Activated gamma-delta T cell treated with anti-CD3 and anti-CD28 coated beads, Interleukin-2, amount 50 U/mL, for 16 hours (primary cell): ENCODE results near the gene RHOV.

Experiments
- DNase-seq: peaks from one replicate; pipeline ENCODE4 v3.0.0-alpha.2; 2020; ENCODE audit warnings: low read depth

RHOV gene

DNA sequence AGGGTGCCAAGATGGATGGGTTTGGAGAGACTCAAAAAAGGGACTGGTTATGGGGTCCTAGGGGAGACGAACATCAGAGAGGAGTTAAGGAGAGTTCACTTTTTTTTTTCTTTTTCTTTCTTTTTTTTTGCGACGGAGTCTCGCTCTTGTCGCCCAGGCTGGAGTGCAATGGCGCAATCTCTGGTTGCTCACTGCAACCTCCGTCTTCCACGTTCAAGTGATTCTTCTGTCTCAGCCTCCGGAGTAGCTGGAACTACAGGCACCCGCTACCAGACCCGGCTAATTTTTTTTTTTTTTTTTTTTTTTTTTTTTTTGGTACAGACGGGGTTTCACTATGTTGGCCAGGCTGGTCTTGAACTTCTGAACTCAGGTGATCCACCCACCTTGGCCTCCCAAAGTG lies 29.0 kb downstream of the RHOV start:
- DNase-seq, result no peak

DNA sequence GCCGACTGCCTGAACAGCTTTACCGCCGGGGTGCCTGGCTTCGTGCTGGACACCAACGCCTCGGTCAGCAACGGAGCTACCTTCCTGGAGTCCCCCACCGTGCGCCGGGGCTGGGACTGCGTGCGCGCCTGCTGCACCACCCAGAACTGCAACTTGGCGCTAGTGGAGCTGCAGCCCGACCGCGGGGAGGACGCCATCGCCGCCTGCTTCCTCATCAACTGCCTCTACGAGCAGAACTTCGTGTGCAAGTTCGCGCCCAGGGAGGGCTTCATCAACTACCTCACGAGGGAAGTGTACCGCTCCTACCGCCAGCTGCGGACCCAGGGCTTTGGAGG lies 29.4 kb downstream of the RHOV start:
- DNase-seq, result peak; percentile 5

DNA sequence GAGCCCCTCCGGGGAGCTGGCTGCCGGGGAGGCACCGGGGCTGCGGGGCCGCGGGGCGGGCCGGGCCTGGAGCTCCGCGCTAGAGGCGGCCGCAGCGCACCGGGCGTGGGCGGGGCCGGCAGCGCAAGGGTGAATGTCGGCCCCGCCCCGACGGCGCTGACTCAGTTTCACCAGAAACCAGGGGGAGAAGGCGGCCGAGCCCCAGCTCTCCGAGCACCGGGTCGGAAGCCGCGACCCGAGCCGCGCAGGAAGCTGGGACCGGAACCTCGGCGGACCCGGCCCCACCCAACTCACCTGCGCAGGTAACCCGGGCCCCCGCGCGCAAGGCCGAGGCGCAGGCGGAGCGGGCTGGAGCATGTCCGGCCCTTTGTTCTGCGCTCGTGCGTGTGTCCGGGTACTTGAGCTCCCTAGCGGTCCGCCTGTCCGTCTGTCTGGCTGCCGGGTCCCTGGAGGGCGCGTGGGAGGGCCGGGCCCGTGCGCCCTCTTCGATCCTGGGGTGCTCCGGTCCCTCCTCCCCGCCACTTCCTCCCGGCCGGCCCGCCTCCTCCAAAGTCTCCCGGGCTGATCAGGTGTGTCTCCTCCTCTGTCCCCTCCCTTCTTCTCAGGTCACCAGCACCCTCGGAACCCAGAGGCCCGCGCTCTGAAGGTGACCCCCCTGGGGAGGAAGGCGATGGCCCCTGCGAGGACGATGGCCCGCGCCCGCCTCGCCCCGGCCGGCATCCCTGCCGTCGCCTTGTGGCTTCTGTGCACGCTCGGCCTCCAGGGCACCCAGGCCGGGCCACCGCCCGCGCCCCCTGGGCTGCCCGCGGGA lies 29.9 kb downstream of the RHOV start, which contains the start of gene SPINT1:
Gene SPINT1 (plus strand): TSS at position 164 of the 811 bp plus-strand sequence. CDS start 507 bp downstream, at position 671.
- DNase-seq, result peak; percentile 40

DNA sequence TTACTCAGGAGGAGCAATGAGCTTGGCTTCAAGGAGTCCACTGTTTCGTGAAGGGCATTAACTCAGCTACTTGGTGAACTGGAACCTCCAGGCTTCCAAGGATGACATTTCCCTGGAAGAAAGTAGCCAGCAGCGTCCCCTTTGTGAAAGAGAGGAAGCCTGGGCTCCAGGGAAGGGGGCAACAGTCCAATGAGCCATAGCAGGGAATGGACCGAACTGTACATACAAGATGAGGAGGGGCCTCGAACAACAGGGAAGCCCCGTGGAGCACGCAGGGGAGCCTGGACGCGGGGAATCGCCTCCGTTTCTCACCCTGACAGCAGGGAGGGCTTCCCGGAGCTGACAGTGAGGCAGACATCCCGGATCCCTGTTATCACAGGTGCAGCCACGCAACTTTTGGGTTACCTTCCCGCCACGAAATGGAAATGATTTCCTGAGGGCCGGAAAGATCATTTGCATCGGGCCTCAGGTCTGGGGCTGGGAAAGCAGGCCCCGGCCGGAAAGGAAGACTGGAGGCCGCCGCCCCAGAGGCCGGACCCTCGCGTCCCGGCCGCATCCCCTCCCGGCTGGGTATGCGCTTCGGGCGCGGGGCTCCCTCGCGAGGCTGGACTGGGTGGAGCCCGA lies 30.7 kb downstream of the RHOV start:
- DNase-seq, result no peak

DNA sequence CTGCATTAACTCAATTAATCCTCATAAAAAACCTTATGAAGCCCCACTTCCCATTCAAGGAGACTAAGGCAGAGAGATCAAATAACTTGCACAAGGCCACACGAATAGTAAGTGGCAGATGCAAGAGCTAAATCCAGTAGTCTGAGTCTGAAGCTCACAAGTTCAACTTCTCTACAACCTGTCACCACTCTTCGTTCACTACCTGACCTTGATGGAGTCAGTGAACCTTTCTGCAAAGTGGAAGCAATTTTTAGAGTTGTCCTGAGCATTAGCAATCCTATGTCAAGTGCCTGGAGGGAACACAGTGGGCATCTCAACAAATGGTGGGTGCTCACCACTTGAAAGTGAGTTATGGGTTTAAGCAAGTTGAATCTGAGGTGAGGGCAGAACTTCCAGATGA lies 32.3 kb downstream of the RHOV start:
- DNase-seq, result no peak

DNA sequence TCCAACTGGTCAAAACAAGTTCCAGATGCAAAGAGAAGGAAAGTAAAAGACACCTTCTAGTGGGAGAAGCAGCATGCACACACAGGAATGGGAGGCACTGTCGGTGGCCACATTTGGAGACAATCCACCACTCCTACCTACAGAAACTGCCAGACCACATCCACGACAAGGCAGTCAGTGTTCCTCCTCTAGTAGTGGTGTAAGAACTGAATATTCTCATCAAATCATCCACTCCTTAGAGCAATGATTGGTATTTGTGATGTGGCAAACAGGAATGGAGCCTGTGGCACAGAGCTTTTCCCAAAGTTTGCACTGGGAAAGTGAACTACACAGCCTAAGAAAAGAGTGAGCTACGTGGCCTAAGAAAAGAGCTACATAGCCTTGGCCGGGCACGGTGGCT lies 35.3 kb downstream of the RHOV start:
- DNase-seq, result no peak

DNA sequence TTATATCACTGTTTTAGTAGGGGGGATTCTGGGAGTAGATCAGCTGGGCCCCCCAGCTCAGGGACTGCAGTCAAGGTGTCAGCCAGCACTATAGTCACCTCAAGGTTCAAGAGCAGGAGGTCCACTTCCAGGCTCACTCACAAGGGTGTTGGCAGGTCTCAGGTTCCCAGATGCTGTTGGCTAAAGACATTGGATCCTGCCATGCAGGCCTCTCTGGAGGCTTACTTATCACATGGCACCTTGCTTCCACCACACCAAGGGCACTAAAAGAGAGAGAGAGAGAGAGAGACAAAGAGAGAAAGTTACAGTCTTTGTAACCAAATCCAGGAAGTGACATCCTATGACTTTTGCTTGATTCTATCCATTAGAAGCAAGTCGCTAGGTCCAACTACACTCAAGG lies 38.0 kb downstream of the RHOV start:
- DNase-seq, result no peak

DNA sequence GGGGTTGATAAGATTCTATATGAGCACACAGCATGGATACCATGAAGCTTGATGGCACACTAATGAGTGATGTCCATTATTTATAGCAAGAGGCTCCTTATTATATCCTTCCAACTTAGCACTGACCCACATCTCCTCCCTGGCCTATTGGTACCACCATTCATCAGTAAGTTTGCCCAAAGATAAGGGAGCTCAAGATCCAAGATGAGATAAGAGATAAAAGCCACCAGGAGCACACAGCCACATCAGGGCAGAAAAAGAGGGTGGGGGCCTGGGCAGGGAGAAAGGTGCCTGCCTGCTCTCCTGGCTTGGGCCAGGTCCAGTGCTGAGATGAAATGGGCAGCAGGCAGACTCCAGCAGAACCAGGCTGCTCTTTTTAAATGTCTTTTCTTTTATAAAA lies 41.1 kb downstream of the RHOV start:
- no peak for DNase-seq

DNA sequence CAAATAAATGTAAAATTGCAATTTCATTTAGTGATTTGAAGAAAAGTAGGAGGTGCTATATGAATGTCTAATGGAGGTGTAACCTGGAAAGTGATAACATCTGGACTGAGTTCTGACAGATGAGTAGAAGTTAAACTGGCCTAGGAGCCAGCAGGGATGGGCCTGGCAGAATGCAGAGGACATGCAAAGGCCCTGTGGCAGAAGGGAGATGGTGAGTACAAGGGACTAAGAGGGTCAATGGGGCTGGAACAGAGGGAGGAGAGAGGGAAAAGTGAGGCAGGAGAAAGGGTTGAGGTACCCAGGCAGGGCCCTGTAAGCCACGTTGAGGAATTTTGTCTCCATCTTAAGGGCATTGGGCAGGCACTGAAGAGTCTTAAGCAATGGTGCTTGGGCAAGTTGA lies 42.2 kb downstream of the RHOV start:
- no peak for DNase-seq

DNA sequence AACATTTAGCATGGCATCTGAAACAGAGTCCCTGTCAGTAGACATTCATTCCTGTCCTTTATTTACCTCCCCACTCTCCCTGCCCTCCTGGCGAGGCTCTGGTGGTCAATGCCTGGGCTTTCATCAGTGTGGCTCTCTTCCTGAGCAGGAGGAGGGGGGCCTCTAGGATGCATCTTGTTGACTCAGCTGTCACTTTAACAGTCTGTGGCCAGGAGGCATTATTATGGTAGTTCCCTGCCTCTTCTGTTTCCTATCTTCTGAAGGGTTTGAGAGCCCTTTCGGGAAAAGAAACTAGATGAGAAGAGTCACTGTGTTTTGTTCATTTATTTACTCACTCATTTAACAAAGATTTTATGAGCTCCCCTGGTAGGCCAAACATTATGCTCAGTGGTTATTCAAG lies 43.1 kb downstream of the RHOV start:
- no peak for DNase-seq

DNA sequence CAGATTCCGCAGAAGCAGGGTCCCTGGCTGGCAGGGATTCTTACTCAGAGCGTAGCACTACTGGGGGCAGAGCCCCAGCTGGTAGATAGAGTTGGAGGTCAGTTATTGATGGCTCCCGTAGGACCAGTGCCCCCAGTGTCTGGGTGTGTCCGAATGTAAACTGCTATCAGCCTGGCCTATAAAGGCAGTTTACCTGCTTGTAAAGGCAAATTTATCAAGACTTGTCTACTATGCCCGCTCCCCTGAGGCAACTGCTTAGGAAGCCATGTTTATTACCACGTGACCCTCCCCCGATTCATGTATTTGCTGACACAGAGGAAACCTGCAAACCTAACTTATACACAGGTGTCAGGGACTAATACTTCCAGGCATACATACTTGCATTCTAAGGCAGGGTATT lies 44.9 kb downstream of the RHOV start:
- no peak for DNase-seq

DNA sequence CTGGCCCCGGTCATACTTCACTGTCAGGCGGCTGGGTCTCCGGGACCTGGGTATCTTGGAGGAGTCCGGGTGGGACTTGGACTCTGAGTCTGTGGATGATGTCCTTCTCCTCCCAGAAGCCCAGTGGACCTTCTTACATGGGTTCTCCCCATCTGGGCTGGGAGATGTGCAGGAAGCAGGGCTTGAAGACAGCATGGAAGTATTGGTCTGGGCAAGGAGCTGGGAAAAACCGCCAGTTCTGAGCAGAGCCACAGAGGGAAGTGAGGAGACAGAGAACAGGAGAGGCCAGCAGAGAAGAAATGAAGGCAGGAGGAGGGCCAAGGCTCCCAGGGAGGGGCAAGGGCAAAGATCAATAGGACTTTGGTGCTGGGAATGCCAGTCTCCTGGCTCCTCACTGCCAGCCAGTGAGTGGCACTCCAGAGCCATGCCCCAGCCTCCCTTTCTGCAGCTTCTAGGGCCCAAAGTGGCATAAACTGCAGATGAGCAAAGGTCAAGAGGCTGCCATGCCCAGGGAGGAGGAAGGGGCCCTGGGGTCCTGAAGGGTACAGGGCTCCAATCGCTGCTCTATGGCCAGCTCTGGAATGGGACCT lies 45.5 kb downstream of the RHOV start, which contains the start of gene PPP1R14D:
Gene PPP1R14D (minus strand): TSS at position 262 of the 590 bp plus-strand sequence. CDS start 67 bp downstream, at position 195.
- no peak for DNase-seq

DNA sequence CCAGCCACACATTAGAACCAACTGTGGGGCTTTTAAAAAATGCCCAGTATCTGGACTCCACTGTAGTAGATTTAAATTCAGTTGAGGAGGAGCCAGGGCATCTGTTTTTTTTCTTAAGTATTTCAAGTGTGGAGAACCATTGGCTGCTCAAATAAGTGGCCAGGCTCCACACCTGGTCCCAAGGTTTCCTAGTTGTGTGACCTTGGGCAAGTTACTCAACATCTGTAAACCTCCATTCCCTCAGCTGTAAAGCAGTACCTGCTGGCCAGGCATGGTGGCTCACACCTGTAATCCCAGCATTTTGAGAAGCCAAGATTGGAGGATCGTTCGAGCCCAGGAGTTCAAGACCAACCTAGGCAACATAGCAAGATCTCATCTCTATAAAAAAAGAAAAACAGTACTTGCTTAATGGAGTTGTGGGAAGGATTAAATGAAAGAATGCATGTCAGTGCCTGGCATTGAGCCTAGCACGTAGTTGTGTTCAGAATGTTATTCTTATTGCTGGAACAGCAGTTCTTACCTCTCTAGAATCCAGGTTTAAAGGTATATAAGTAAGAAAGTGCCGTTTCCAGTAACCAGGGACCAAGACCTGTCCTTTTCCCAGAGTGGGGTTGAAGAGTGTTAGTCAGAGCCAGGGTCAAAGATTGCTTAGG lies 47.5 kb downstream of the RHOV start:
- DNase-seq, result no peak

DNA sequence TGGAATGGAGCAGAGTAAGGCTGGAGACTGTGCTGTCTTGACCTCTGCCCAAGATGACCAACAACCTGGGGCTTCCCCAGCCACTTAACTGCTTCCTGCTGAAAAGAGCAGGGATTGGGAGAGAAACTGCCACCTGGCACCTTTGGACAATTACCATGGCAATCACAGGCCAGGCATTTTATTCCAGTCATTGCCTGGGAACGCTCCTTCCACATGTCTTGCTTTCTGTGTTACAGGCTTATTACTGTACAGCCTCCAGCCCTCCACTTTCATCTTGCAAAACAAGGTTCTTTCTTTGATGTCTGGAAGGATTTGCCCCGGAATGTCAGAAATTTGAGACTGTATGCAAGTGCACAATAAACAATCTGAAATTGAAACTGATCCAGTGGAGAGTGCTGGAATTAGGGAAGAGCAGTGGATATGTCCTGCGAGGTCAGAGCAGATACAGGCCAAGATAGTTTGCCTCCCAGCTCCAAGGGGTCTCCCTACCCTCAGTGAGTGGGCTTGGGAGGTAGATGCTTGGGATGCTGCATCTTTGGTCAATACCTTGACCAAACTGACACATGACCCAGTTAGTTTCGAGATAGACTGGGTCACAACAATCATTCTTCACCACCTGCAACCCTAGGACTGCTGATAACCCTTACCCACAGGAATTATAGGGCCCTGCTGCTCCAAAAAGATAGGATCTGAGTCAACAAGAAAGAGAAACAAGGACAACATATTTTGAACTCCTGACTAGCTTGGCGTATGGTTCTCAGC lies 48.2 kb downstream of the RHOV start:
- no peak for DNase-seq

DNA sequence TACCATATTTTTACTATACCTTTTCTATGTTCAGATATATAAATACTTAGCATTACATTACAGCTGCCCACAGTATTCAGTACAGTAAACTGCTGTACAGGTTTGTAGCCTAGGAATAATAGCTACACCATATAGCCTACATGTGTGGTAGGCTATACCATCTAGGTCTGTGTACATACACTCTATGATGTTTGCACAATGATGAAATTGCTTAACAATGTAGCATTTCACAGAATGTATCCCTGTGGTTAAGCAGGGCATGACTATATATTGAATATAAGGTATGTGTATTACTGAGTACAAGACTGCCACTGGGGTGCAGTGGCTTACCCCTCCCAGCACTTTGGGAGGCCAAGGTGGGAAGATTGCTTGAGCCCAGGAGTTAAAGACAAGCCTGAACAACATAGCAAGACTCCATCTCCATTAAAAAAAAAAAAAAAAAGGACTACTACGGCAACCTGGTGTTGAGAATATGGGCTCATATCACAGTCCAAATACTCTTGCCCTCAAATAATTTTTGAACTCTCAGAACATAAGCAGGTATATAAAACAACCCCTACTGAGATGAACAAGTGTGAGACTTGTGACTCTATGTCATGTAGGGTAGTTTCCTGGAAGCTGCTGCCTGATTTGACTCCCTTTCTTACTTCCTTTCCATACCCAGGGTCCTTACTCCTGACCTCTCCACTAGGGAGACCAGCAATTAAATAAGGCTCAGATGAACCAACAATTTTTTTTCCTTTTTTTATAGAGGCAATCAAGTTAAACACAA lies 50.3 kb downstream of the RHOV start:
- no peak for DNase-seq
